Measurements from ENCODE around the gene KRTAP19-7.

KRTAP19-7 gene, protein sequence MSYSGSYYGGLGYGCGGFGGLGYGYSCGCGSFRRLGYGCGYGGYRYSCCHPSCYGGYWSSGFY

GRCh38 chr21:30561264-30561895 lies at the start of gene KRTAP19-7:
Gene KRTAP19-7, minus strand, starts transcription at chr21:30561314. Its CDS starts 25 bp downstream, at chr21:30561289.
- H3K4me3 ChIP-seq (ENCODE audit: severe bottlenecking): no peak within 1 kb of the TSS
- no peak for TF ChIP-seq CTCF (IDR thresholded peaks at IDR 0.05; ENCODE audit: poor library complexity, severe bottlenecking)
- no peaks in the 10 kb centered on the region for H3K4me1 ChIP-seq (ENCODE audit: insufficient read depth, poor library complexity, severe bottlenecking)
- H3K27ac ChIP-seq (ENCODE audit: poor library complexity, severe bottlenecking): no peak within 1 kb of the TSS
- DNase-seq (ENCODE audit: low spot score) (no peak), ATAC-seq (ENCODE audit: low read depth) (no peak)
- H3K9me3 ChIP-seq (ENCODE audit: severe bottlenecking): no peaks in the 10 kb centered on the region
- no peaks in the 10 kb centered on the region for H3K27me3 ChIP-seq (ENCODE audit: insufficient read depth, poor library complexity, severe bottlenecking)
- H3K36me3 ChIP-seq (ENCODE audit: low read depth): no peaks in the 10 kb centered on the region

- Histone ChIP-seq H3K27ac (ENCODE audit: poor library complexity, severe bottlenecking) (no peak overlapping the region), H3K4me1 (ENCODE audit: insufficient read depth, poor library complexity, severe bottlenecking) (no peaks in the 10 kb centered on the region), H3K4me3 (ENCODE audit: severe bottlenecking) (no peak overlapping the region), H3K9me3 (ENCODE audit: severe bottlenecking) (no peaks in the 10 kb centered on the region), H3K27me3 (ENCODE audit: insufficient read depth, poor library complexity, severe bottlenecking) (no peaks in the 10 kb centered on the region), H3K36me3 (ENCODE audit: low read depth) (no peaks in the 10 kb centered on the region)
- ATAC-seq (ENCODE audit: low read depth) (no peak), DNase-seq (ENCODE audit: low spot score) (no peak)
- TF ChIP-seq CTCF (IDR thresholded peaks at IDR 0.05; ENCODE audit: poor library complexity, severe bottlenecking): no peak
Observed at GRCh38 chr21:30605968-30606367, 44.9 kb upstream of the KRTAP19-7 start.

DNA sequence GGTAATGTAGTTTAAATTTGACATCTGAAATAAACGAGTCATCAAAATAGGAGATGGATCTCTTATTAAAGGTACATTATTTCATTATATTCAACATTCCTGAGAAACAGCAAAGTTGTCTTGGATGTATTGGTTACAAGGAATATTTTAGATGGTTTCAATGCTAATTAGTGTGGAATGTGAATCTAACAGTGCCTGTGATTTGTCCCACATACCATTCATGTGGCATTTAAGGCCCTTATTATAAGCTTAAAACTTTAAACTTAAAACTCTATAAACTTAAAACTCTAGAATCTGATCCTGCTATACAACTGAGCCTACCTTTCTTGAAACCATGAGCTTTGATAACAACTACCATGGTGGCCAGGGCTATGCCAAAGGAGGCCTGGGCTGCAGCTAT lies 39.7 kb upstream of the KRTAP19-7 start, which contains the start of gene KRTAP22-1:
KRTAP22-1 (plus strand) TSS at position 301 of the 400 bp plus-strand sequence.
- Histone ChIP-seq H3K4me1 (ENCODE audit: insufficient read depth, poor library complexity, severe bottlenecking) (no peaks in the 10 kb centered on the region), H3K9me3 (ENCODE audit: severe bottlenecking) (no peaks in the 10 kb centered on the region), H3K27ac (ENCODE audit: poor library complexity, severe bottlenecking) (no peak within 1 kb of the TSS), H3K27me3 (ENCODE audit: insufficient read depth, poor library complexity, severe bottlenecking) (no peaks in the 10 kb centered on the region), H3K4me3 (ENCODE audit: severe bottlenecking) (no peak within 1 kb of the TSS), H3K36me3 (ENCODE audit: low read depth) (no peaks in the 10 kb centered on the region)
- DNase-seq (ENCODE audit: low spot score) (no peak), ATAC-seq (ENCODE audit: low read depth) (no peak)
- TF ChIP-seq CTCF (IDR thresholded peaks at IDR 0.05; ENCODE audit: poor library complexity, severe bottlenecking): no peak

DNA sequence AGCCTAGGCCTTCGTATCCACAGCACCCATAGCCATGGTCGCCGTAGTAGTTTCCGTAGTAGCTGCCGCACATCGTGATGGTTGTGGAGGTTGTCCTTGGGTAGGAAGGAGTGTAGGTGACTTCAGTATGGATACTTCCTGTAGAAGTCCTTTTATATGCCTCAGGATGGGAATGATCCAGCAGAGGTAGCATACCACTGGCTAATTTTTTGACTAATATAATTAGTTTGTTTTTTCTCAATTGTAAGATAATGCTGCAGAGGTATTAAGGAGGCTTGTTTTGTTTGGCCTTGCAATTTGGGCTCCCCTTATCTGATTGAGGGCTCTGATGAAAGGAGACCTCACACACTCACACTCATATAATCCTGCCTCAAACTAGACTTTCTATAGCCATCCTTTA lies 37.7 kb upstream of the KRTAP19-7 start, which contains the start of gene KRTAP6-2:
KRTAP6-2 (minus strand) TSS at position 101 of the 400 bp plus-strand sequence; CDS start at position 73, 28 bp downstream.
- Histone ChIP-seq H3K27me3 (ENCODE audit: insufficient read depth, poor library complexity, severe bottlenecking) (no peaks in the 10 kb centered on the region), H3K4me3 (ENCODE audit: severe bottlenecking) (no peak within 1 kb of the TSS), H3K4me1 (ENCODE audit: insufficient read depth, poor library complexity, severe bottlenecking) (no peaks in the 10 kb centered on the region), H3K36me3 (ENCODE audit: low read depth) (no peaks in the 10 kb centered on the region), H3K9me3 (ENCODE audit: severe bottlenecking) (no peaks in the 10 kb centered on the region), H3K27ac (ENCODE audit: poor library complexity, severe bottlenecking) (no peak within 1 kb of the TSS)
- TF ChIP-seq CTCF (IDR thresholded peaks at IDR 0.05; ENCODE audit: poor library complexity, severe bottlenecking): no peak
- DNase-seq (ENCODE audit: low spot score) (no peak), ATAC-seq (ENCODE audit: low read depth) (no peak)

DNA sequence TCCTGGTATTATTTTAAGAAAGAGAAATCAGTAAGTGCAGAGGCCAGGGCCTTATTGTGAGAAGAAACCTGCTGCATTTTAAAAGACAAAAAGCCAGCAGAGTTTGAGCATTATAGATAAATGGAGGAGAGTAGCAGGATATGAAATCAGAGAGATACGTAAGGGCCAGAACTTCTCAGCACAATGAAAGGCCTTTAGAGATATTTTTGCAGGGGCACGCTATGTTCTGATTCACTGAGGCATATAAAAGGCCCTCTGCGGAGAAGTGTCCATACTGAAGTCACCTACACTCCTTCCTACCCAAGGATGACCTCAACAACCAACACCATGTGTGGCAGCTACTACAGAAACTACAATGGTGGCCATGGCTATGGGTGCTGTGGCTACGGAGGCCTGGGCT lies 31.0 kb upstream of the KRTAP19-7 start, which contains the start of gene KRTAP6-3:
KRTAP6-3 (plus strand) TSS at position 301 of the 400 bp plus-strand sequence; CDS start at position 307, 6 bp downstream.
- Histone ChIP-seq H3K4me3 (ENCODE audit: severe bottlenecking) (no peak within 1 kb of the TSS), H3K4me1 (ENCODE audit: insufficient read depth, poor library complexity, severe bottlenecking) (no peaks in the 10 kb centered on the region), H3K36me3 (ENCODE audit: low read depth) (no peaks in the 10 kb centered on the region), H3K9me3 (ENCODE audit: severe bottlenecking) (no peaks in the 10 kb centered on the region), H3K27me3 (ENCODE audit: insufficient read depth, poor library complexity, severe bottlenecking) (no peaks in the 10 kb centered on the region), H3K27ac (ENCODE audit: poor library complexity, severe bottlenecking) (no peak within 1 kb of the TSS)
- no peak for DNase-seq (ENCODE audit: low spot score)
- TF ChIP-seq CTCF (IDR thresholded peaks at IDR 0.05; ENCODE audit: poor library complexity, severe bottlenecking): no peak
- no peak for ATAC-seq (ENCODE audit: low read depth)
